ENCODE results near the gene KIF1A. TPM values are rescaled to one million over a fixed set of nuclear protein-coding genes. Genes with fewer than 3 reads are reported as not detected.
"Not testable (repeated sequence)": the region's sequence is repeated elsewhere in the genome, so short reads cannot be mapped to it uniquely, and the experiment has no call there.

KIF1A gene
- total RNA-seq, 1 donor from 2014 or later: 48.9 TPM

- not testable (repeated sequence) for H3K27ac Mint-ChIP-seq; H3K4me3 Mint-ChIP-seq; H3K9me3 Mint-ChIP-seq; DNase-seq (ENCODE audit: low spot score in 2 of 2, unreplicated experiment in 2 of 2); H3K4me1 Mint-ChIP-seq; H3K36me3 Mint-ChIP-seq
- H3K27me3 Mint-ChIP-seq (ENCODE audit: low read depth): peaks cover 20% of the 10 kb centered on the region
These were observed 144.7 kb downstream of the KIF1A start for GRCh38 chr2:240675345-240675744.

DNA sequence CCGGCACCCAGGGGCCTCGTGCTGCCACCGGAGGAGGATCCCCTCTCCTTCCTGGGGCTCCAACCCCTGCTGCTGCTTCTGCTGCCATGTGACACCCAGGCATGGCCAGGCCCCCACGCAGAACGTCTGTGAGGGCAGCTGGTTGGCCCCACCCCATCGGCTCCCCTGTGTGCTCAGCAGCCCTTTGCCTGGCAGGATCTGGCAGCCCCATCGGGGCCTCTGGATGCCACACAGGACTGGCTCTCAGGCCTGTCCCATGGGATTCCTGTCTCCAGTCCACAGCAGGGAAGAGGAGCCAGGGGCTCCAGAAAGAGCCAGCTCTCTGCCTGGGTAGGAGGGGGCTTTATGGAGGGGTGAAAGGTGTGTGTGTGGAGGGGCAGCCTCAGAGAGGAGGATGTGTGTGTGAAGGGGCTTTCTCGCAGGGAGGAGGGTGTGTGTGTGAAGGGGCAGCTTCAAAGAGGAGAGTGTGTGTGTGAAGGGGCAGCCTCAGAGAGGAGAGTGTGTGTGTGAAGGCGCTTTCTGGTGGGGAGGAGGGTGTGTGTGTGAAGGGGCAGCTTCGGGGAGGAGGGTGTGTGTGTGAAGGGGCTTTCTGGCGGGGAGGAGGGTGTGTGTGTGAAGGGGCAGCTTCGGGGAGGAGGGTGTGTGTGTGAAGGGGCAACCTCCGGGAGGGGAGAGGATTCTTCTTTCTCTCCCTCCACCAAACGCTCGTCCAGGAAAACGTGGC, 145.4 kb downstream of the KIF1A start:
- H3K9me3 Mint-ChIP-seq; H3K36me3 Mint-ChIP-seq; DNase-seq (ENCODE audit: low spot score in 2 of 2, unreplicated experiment in 2 of 2); H3K4me1 Mint-ChIP-seq; H3K27ac Mint-ChIP-seq; H3K4me3 Mint-ChIP-seq: not testable (repeated sequence)
- H3K27me3 Mint-ChIP-seq (ENCODE audit: low read depth): peaks cover 25% of the 10 kb centered on the region

DNA sequence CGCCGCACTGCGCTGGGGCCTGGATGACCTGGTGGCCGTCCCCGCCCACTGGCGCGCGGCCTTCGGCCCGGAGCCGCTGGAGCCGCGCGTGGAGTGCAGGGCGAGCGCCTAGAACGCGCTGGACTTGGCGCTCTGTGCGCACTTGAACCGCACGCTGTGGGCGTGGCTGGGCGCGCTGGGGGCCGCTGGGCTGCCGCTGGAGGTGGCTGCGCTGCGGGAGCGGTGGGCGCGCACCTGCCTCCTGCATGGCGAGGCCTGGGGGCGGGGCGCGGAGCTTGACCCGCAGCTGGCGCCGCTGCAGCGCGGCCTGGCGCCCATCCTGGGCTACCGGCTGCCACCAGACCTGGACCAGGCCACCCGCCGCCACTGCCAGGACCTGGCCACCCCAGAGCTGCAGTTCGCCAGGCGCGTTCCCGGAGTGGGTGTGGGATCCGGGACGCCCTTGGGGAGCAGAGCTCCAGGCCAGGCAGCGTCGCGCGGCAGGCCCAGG, 147.3 kb downstream of the KIF1A start:
- Mint-ChIP-seq H3K4me1 (peaks cover 5% of the 10 kb centered on the region), H3K4me3 (no peak overlapping the region), H3K36me3 (no peaks in the 10 kb centered on the region), H3K9me3 (no peaks in the 10 kb centered on the region), H3K27me3 (ENCODE audit: low read depth) (peaks cover 35% of the 10 kb centered on the region), H3K27ac (no peak overlapping the region)
- TF ChIP-seq, protein P1, sequence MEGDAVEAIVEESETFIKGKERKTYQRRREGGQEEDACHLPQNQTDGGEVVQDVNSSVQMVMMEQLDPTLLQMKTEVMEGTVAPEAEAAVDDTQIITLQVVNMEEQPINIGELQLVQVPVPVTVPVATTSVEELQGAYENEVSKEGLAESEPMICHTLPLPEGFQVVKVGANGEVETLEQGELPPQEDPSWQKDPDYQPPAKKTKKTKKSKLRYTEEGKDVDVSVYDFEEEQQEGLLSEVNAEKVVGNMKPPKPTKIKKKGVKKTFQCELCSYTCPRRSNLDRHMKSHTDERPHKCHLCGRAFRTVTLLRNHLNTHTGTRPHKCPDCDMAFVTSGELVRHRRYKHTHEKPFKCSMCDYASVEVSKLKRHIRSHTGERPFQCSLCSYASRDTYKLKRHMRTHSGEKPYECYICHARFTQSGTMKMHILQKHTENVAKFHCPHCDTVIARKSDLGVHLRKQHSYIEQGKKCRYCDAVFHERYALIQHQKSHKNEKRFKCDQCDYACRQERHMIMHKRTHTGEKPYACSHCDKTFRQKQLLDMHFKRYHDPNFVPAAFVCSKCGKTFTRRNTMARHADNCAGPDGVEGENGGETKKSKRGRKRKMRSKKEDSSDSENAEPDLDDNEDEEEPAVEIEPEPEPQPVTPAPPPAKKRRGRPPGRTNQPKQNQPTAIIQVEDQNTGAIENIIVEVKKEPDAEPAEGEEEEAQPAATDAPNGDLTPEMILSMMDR (IDR thresholded peaks at IDR 0.05; ENCODE audit: unreplicated experiment): no peak
- DNase-seq (ENCODE audit: low spot score in 2 of 2, unreplicated experiment in 2 of 2): no peak

DNA sequence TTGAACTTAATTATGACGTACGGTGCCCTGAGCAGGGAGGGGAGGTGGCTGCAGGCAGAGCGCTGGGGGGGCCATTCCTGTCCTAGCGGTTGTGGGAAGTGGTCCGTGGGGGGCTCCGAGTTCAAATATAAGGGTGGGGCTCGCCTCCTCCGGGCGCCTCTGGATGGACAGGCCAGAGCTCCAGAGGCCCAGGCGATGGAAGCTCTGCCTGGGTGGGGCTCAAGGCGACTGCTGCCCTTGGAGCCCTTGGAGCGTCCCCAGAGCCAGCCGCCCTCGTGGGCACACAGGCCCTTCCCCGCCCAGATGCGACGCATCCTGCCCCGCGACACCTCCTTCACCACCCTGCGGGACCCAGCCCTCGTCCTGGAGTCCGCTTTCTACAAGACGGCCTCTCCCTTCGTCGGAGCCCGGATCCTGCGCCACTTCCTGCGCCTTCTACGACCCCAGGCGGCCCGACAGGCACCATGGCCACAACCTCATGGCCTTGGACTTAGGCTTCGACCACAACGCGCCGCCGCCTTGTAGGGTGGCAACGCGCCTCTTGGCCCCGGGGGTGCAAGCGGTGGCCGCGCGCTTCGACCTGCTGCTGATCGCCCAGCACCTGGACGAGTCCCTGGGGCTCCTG, 147.8 kb downstream of the KIF1A start:
- no peak for DNase-seq (ENCODE audit: low spot score in 2 of 2, unreplicated experiment in 2 of 2)
- no peaks in the 10 kb centered on the region for H3K36me3 Mint-ChIP-seq
- H3K27ac Mint-ChIP-seq: no peak overlapping the region
- H3K27me3 Mint-ChIP-seq (ENCODE audit: low read depth): peaks cover 40% of the 10 kb centered on the region
- H3K9me3 Mint-ChIP-seq: no peaks in the 10 kb centered on the region
- H3K4me3 Mint-ChIP-seq: no peak overlapping the region
- peaks cover 5% of the 10 kb centered on the region for H3K4me1 Mint-ChIP-seq
- TF ChIP-seq, protein P1 (IDR thresholded peaks at IDR 0.05; ENCODE audit: unreplicated experiment): no peak

- no peak overlapping the region for H3K27ac Mint-ChIP-seq
- no peak overlapping the region for H3K4me3 Mint-ChIP-seq
- no peaks in the 10 kb centered on the region for H3K9me3 Mint-ChIP-seq
- no peaks in the 10 kb centered on the region for H3K36me3 Mint-ChIP-seq
- TF ChIP-seq, protein P1 (IDR thresholded peaks at IDR 0.05; ENCODE audit: unreplicated experiment): no peak
- peaks cover 51% of the 10 kb centered on the region for H3K27me3 Mint-ChIP-seq (ENCODE audit: low read depth)
- peaks cover 5% of the 10 kb centered on the region for H3K4me1 Mint-ChIP-seq
- DNase-seq (ENCODE audit: low spot score in 2 of 2, unreplicated experiment in 2 of 2): no peak
These were observed 149.1 kb downstream of the KIF1A start for GRCh38 chr2:240670950-240671349.

- H3K27ac Mint-ChIP-seq: no peak overlapping the region
- no peaks in the 10 kb centered on the region for H3K36me3 Mint-ChIP-seq
- TF ChIP-seq, protein P1 (IDR thresholded peaks at IDR 0.05; ENCODE audit: unreplicated experiment): no peak
- H3K27me3 Mint-ChIP-seq (ENCODE audit: low read depth): peaks cover 55% of the 10 kb centered on the region
- no peak overlapping the region for H3K4me3 Mint-ChIP-seq
- H3K9me3 Mint-ChIP-seq: no peaks in the 10 kb centered on the region
- no peak for DNase-seq (ENCODE audit: low spot score in 2 of 2, unreplicated experiment in 2 of 2)
- peaks cover 5% of the 10 kb centered on the region for H3K4me1 Mint-ChIP-seq
These were observed 149.6 kb downstream of the KIF1A start for GRCh38 chr2:240670402-240670801.

Measured in mesothelial cell of epicardium (in vitro differentiated cells).